ENCODE data around the gene CAPN5. TPM values are rescaled to one million over a fixed set of nuclear protein-coding genes. Genes with fewer than 3 reads are reported as not detected.

The CAPN5 gene
- total RNA-seq, 2 experiments from 2014 or later = 0.88 to 1.1 TPM

DNA sequence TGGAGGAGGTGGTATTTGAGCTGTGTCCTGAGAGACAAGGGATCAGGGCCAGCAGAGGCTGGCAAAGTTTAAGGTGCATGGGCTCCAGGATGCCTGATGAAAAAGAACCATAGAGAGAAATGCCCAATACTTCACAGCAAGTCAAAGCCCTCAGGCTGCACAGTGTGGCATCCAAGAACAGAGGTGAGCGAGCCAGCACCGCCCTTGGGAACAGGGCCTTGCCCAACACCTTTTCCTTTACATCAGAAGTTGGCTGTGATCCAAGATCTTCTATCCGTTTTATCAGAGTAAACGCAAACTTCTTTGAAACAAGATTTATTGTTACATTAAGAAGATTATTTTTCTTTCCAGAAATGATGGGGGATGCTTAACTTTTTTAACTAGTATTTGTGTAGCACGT lies 31.2 kb upstream of the CAPN5 start:
- Mint-ChIP-seq H3K9me3 (no peaks in the 10 kb centered on the region), H3K4me1 (ENCODE audit: low read depth) (peaks cover 8% of the 10 kb centered on the region), H3K36me3 (no peaks in the 10 kb centered on the region), H3K27ac (no peak overlapping the region), H3K4me3 (no peak overlapping the region), H3K27me3 (peaks cover 34% of the 10 kb centered on the region)
- no peak for DNase-seq
- POLR2A ChIA-PET = no interaction called here
- CTCF ChIA-PET = interaction anchor here (0.9 kb wide), 1 partner anchor 56 kb away, joined by 4 read pairs; no protein-coding TSS in a partner anchor
- intact Hi-C loops (cut with micrococcal nuclease) = no loop called here

DNA sequence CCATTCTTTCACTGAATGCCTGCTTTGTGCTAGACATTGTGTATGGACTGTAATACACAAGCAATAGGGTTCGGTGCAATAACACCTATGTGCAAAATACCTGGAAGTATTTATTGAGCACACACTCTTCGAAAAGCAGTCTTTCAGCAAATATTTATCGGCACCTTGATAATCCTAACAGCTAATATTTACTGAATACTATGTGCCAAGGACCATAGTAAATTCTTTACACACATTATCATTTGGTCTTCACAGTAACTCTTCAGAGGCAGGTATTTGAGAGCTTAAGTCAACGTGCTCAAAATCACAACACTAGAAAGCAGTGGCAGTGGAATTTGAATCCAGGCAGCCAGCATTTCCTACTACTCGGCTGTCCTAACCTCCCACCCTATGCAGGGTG lies 30.4 kb upstream of the CAPN5 start:
- no peak for DNase-seq
- Mint-ChIP-seq H3K9me3 (no peaks in the 10 kb centered on the region), H3K27ac (no peak overlapping the region), H3K4me1 (ENCODE audit: low read depth) (peaks cover 8% of the 10 kb centered on the region), H3K4me3 (no peak overlapping the region), H3K27me3 (peaks cover 33% of the 10 kb centered on the region), H3K36me3 (no peaks in the 10 kb centered on the region)
- CTCF ChIA-PET = interaction anchor here (0.9 kb wide), 1 partner anchor 55 kb away, joined by 4 read pairs; no protein-coding TSS in a partner anchor
- intact Hi-C loops (cut with micrococcal nuclease) = no loop called here
- POLR2A ChIA-PET = no interaction called here

DNA sequence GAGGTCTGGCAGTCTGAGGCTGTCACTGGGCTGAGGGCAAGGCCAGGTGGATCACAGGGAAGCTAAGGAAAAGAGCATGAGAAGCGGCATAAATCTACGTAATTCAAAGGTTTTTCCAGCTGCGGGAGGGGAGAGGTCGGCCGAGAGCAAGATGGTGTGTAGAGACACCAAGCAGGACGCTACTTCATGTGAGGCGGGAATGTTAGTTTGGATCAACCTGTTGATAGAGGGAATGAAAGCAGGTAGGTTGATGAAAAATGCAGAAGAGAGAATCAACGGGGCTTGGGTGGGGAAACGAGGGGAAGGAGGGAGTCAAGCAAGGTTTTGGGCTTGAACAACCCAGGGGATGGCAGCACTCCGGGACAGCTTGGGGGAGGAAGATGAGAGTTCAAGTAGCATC lies 29.7 kb upstream of the CAPN5 start:
- CTCF ChIA-PET = interaction anchor here (1.2 kb wide), 1 partner anchor 54 kb away, joined by 4 read pairs; no protein-coding TSS in a partner anchor
- intact Hi-C loops (cut with micrococcal nuclease) = no loop called here
- POLR2A ChIA-PET = no interaction called here

DNA sequence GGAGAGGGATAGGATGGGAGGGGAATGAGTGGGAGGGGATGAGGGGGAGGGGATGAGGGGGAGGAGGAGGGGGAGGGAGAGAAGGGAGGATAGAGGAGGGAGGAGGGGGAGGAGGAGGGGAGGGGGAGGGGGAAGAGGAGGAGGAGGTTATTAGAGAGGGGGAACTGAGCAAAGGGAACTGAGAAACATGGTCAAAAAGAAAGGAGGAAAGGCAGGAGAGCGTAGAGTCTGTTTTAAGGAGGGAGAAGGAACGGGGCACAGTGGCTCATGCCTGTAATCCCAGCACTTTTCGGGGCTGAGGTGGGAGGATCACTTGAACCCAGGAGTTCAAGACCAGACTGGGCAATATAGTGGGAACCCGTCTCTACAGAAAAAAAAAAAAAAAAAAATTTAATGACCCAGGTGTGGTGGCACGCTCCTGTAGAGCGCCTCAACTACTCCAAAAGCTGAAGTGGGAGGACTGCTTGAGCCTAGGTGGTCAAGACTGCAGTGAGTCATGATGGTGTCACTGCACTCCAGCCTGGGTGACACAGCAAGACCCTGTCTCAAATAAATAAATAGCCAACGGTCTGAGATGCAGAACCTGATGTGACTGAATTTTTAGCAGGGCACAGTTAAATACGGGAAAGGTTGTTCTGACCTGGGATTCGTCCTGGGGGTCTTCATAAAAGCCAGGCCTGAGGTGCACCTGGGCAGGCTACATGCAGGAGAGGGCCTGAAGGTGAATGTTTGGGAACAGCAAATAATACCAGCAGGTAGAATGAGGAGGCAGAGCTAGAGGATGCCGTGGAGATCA lies 28.5 kb upstream of the CAPN5 start:
- Mint-ChIP-seq H3K4me3 (no peak overlapping the region), H3K9me3 (no peaks in the 10 kb centered on the region), H3K4me1 (ENCODE audit: low read depth) (peaks cover 8% of the 10 kb centered on the region), H3K27ac (no peak overlapping the region), H3K27me3 (peaks cover 34% of the 10 kb centered on the region), H3K36me3 (no peaks in the 10 kb centered on the region)
- CTCF ChIA-PET = interaction anchor here (1.2 to 1.7 kb wide), 2 partner anchors 53 to 120 kb away, joined by 4 to 6 read pairs; no protein-coding TSS in a partner anchor
- DNase-seq = no peak
- intact Hi-C loops (cut with micrococcal nuclease) = no loop called here
- POLR2A ChIA-PET = no interaction called here

More for the DNA sequence above, 29.7 kb upstream of the CAPN5 start:
- no peak overlapping the region for H3K27ac Mint-ChIP-seq
- no peak overlapping the region for H3K4me3 Mint-ChIP-seq
- peaks cover 34% of the 10 kb centered on the region for H3K27me3 Mint-ChIP-seq
- DNase-seq = no peak
- H3K4me1 Mint-ChIP-seq (ENCODE audit: low read depth) = peaks cover 8% of the 10 kb centered on the region
- H3K9me3 Mint-ChIP-seq = no peaks in the 10 kb centered on the region
- H3K36me3 Mint-ChIP-seq = no peaks in the 10 kb centered on the region

DNA sequence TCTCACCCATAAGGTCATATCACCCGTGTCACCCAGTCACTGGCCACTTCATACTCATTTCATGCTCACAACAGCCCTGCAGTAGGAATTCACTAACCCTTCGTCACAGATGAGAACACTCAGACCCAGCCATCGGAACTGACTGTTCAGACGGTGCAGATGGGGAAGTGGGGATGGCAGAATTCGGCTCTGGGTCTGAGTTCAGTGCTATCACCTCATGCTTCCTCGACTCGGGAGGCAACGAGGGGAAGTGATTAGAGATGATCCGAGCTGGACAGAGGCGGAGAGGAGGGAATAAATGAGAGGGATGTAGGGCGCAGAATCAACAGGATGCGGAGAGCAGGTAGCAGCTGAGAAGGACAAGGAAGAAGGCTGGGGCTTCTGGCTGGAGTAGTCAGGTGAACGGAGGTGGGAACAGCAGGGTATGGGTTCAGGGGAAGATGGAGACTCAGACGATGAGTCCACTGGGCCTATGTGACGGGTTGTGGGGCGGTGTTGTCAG lies 27.9 kb upstream of the CAPN5 start:
- Mint-ChIP-seq H3K4me1 (ENCODE audit: low read depth) (peaks cover 8% of the 10 kb centered on the region), H3K27me3 (peaks cover 34% of the 10 kb centered on the region), H3K27ac (no peak overlapping the region), H3K36me3 (no peaks in the 10 kb centered on the region), H3K9me3 (no peaks in the 10 kb centered on the region), H3K4me3 (no peak overlapping the region)
- DNase-seq = no peak
- CTCF ChIA-PET = interaction anchor here (1.3 to 2.8 kb wide), 3 partner anchors 52 to 121 kb away, joined by 6 to 11 read pairs (median 10); no protein-coding TSS in a partner anchor
- POLR2A ChIA-PET = no interaction called here
- intact Hi-C loops (cut with micrococcal nuclease) = no loop called here

DNA sequence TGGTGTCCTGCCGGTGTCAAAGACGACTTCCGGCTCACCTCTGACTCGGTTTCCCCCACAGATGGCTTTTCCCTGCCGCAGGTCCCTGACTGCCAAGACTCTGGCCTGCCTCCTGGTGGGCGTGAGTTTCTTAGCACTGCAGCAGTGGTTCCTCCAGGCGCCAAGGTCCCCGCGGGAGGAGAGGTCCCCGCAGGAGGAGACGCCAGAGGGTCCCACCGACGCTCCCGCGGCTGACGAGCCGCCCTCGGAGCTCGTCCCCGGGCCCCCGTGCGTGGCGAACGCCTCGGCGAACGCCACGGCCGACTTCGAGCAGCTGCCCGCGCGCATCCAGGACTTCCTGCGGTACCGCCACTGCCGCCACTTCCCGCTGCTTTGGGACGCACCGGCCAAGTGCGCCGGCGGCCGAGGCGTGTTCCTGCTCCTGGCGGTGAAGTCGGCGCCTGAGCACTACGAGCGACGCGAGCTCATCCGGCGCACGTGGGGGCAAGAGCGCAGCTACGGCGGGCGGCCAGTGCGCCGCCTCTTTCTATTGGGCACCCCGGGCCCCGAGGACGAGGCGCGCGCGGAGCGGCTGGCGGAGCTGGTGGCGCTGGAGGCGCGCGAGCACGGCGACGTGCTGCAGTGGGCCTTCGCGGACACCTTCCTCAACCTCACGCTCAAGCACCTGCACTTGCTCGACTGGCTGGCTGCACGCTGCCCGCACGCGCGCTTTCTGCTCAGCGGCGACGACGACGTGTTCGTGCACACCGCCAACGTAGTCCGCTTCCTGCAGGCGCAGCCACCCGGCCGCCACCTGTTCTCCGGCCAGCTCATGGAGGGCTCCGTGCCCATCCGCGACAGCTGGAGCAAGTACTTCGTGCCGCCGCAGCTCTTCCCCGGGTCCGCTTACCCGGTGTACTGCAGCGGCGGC lies 27.0 kb upstream of the CAPN5 start:
- no peaks in the 10 kb centered on the region for H3K36me3 Mint-ChIP-seq
- H3K9me3 Mint-ChIP-seq = no peaks in the 10 kb centered on the region
- ChIA-PET POLR2A (no interaction called here), CTCF (interaction anchor here (0.7 to 2.8 kb wide), 5 partner anchors 52 to 318 kb away, joined by 3 to 11 read pairs (median 6); no protein-coding TSS in a partner anchor)
- H3K27me3 Mint-ChIP-seq = peaks cover 37% of the 10 kb centered on the region
- H3K27ac Mint-ChIP-seq = no peak overlapping the region
- peak; percentile 40 for DNase-seq
- no peak overlapping the region for H3K4me3 Mint-ChIP-seq
- intact Hi-C loops (cut with micrococcal nuclease) = loop anchor here (10.0 kb wide), 1 partner anchor 315 kb away; no protein-coding TSS in a partner anchor
- peaks cover 8% of the 10 kb centered on the region for H3K4me1 Mint-ChIP-seq (ENCODE audit: low read depth)

DNA sequence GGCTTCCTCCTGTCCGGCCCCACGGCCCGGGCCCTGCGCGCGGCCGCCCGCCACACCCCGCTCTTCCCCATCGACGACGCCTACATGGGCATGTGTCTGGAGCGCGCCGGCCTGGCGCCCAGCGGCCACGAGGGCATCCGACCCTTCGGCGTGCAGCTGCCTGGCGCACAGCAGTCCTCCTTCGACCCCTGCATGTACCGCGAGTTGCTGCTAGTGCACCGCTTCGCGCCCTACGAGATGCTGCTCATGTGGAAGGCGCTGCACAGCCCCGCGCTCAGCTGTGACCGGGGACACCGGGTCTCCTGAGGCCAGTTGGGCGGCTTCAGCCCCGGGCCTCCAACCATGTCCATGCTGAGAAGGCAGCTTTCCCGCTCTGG lies 26.4 kb upstream of the CAPN5 start:
- CTCF ChIA-PET = interaction anchor here (1.2 to 2.8 kb wide), 4 partner anchors 51 to 122 kb away, joined by 3 to 11 read pairs (median 6); no protein-coding TSS in a partner anchor

DNA sequence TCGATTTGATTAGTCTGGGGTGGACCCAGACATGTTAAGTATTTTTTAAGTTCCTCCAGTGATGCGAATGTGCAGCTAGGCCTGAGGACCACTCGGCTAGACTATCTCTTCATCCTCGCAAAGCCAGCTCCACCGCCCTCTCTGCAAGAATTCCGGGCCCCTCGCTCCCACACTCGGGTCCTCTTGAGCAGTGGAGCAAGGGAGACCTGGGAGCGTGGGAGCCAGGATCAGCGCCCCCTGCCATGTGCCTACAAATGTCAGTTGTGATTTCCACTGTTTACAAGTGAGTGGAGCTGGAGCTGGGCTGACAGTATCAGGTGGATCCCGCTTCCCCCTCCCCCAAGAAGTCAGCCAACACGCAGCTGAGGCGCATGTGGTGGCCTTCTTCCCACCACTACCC lies 25.9 kb upstream of the CAPN5 start:
- Mint-ChIP-seq H3K4me1 (ENCODE audit: low read depth) (peaks cover 11% of the 10 kb centered on the region), H3K4me3 (no peak overlapping the region), H3K36me3 (no peaks in the 10 kb centered on the region), H3K27me3 (peaks cover 40% of the 10 kb centered on the region), H3K27ac (no peak overlapping the region), H3K9me3 (no peaks in the 10 kb centered on the region)
- no peak for DNase-seq
- intact Hi-C loops (cut with micrococcal nuclease) = loop anchor here (10.0 kb wide), 1 partner anchor 316 kb away; no protein-coding TSS in a partner anchor
- ChIA-PET POLR2A (no interaction called here), CTCF (interaction anchor here (1.2 to 2.8 kb wide), 3 partner anchors 50 to 121 kb away, joined by 3 to 11 read pairs (median 5); no protein-coding TSS in a partner anchor)

More for the DNA sequence above, 26.4 kb upstream of the CAPN5 start:
- Mint-ChIP-seq H3K4me3 (no peak overlapping the region), H3K27me3 (peaks cover 38% of the 10 kb centered on the region), H3K27ac (no peak overlapping the region), H3K4me1 (ENCODE audit: low read depth) (peaks cover 8% of the 10 kb centered on the region), H3K9me3 (no peaks in the 10 kb centered on the region), H3K36me3 (no peaks in the 10 kb centered on the region)
- DNase-seq = no peak
- POLR2A ChIA-PET = no interaction called here
- intact Hi-C loops (cut with micrococcal nuclease) = loop anchor here (10.0 kb wide), 1 partner anchor 316 kb away; no protein-coding TSS in a partner anchor

DNA sequence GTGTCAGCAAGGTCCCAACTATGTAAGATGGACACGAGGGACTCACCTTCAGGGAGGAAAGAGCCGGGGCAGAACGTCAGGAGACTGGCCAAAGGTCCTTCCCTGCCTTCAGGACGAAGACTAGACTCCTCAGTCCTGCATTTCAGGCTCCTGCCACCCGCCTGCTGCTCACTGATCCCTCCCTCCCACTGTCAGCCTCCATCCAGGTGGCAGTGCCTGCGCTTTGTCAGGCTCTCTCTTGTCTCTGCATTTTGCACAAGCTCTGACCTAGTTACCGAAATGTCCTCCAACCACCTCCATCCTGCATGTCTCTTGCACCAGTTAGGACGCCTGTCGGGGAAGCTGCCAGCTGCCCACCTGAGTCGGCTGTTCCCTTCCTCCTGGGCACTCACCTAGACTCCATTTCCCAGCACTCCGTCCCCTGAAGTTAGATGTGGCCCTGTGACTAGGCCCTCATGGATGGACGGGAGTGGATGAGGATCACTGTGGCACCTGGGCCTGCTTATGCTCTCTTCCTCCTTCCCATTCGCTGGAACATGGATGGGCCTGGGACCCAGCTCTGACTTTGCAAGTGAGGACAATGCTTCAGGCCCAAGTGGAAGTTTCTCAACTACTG lies 24.6 kb upstream of the CAPN5 start:
- H3K36me3 Mint-ChIP-seq = no peaks in the 10 kb centered on the region
- H3K4me1 Mint-ChIP-seq (ENCODE audit: low read depth) = peaks cover 20% of the 10 kb centered on the region
- no peaks in the 10 kb centered on the region for H3K9me3 Mint-ChIP-seq
- no peak for DNase-seq
- no peak overlapping the region for H3K4me3 Mint-ChIP-seq
- POLR2A ChIA-PET = no interaction called here
- intact Hi-C loops (cut with micrococcal nuclease) = loop anchor here (10.0 kb wide), 1 partner anchor 317 kb away; no protein-coding TSS in a partner anchor
- H3K27me3 Mint-ChIP-seq = peaks cover 31% of the 10 kb centered on the region
- CTCF ChIA-PET = interaction anchor here (0.7 to 2.8 kb wide), 3 partner anchors 49 to 420 kb away, joined by 3 to 11 read pairs (median 5); no protein-coding TSS in a partner anchor
- no peak overlapping the region for H3K27ac Mint-ChIP-seq

DNA sequence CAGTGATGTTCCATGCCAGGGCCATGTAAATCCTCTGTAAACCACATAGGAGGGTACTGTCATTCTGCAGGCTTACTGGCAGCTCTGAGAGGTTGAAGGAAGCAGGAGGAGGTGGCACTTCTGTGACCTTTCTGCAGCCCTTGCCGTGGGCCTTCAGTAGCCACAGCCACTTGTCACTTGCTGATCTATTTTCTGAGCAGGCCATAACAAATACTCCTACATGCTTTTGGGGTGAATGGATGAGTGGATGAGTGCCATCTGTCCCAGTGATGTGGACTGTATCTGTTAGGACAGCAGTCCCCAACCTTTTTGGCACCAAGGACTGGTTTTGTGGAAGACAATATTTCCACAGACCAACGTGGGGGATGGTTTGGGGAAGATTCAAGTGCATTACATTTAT lies 22.4 kb upstream of the CAPN5 start:
- ChIA-PET CTCF (interaction anchor here (1.0 to 2.6 kb wide), 8 partner anchors 10 to 498 kb away, joined by 3 to 32 read pairs (median 4); partner anchors contain the start of gene B3GNT6), POLR2A (no interaction called here)
- H3K4me1 Mint-ChIP-seq (ENCODE audit: low read depth) = peaks cover 14% of the 10 kb centered on the region
- no peak overlapping the region for H3K27ac Mint-ChIP-seq
- DNase-seq = no peak
- no peaks in the 10 kb centered on the region for H3K9me3 Mint-ChIP-seq
- no peaks in the 10 kb centered on the region for H3K36me3 Mint-ChIP-seq
- intact Hi-C loops (cut with micrococcal nuclease) = loop anchor here (10.0 kb wide), 1 partner anchor 320 kb away; no protein-coding TSS in a partner anchor
- peaks cover 17% of the 10 kb centered on the region for H3K27me3 Mint-ChIP-seq
- H3K4me3 Mint-ChIP-seq = no peak overlapping the region

DNA sequence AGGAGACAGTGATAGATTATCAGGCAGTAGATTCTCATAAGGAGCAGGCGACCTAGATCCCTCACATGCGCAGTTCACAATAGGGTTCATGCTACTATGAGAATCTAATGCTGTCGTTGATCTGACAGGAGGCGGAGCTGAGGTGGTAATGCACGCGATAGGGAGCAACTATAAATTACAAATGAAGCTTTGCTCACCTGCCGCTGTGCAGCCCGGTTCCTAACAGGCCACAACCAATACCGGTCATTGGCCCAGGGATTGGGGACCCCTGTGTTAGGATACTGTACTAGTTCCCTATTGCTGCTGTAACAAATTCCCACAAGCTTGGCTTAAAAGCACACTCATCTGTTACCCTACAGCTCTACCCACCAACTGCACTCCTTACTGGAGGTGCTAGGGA lies 21.9 kb upstream of the CAPN5 start:
- no peak for DNase-seq
- no peaks in the 10 kb centered on the region for H3K9me3 Mint-ChIP-seq
- H3K27me3 Mint-ChIP-seq = peaks cover 15% of the 10 kb centered on the region
- no peak overlapping the region for H3K4me3 Mint-ChIP-seq
- POLR2A ChIA-PET = no interaction called here
- intact Hi-C loops (cut with micrococcal nuclease) = loop anchor here (1.0 to 10.0 kb wide), 3 partner anchors 125 to 320 kb away; no protein-coding TSS in a partner anchor
- H3K4me1 Mint-ChIP-seq (ENCODE audit: low read depth) = peaks cover 13% of the 10 kb centered on the region
- H3K27ac Mint-ChIP-seq = no peak overlapping the region
- CTCF ChIA-PET = interaction anchor here (0.9 to 2.6 kb wide), 12 partner anchors 11 to 498 kb away, joined by 3 to 32 read pairs (median 4); partner anchors contain the start of genes B3GNT6 and MYO7A
- H3K36me3 Mint-ChIP-seq = no peaks in the 10 kb centered on the region
